ENCODE measurements around the gene KRTAP10-2.
"Not testable (repeated sequence)": the region's sequence is repeated elsewhere in the genome, so short reads cannot be mapped to it uniquely, and the experiment has no call there.

KRTAP10-2 gene

DNA sequence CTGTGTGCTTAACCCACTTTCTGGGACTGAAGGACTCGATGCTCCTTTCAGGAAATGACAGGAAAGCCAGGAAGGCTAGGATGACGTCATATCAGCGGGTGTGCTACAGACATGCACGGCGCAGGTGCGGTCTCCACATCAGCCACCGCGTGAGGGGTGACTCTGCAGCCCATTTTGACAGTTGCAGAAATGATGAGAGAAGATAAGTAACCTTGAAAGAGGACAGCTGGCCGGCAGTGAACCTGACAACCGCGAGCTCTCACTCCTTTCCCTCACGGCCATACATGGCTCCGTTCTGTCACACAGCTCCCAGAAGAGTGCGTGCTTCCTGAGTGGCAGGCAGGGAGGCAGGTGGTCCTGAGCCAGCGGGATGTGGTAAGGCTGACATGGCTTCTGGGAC is 30.8 kb upstream of the KRTAP10-2 start:
- DNase-seq: no peak

- DNase-seq: no peak
Observed at GRCh38 chr21:44581158-44581557, 29.9 kb upstream of the KRTAP10-2 start.

GRCh38 chr21:44580231-44580821 is 29.0 kb upstream of the KRTAP10-2 start, which contains the start of gene KRTAP10-5:
KRTAP10-5 (minus strand) TSS chr21:44580604; CDS start chr21:44580578, 26 bp downstream.
- not testable (repeated sequence) for DNase-seq

DNA sequence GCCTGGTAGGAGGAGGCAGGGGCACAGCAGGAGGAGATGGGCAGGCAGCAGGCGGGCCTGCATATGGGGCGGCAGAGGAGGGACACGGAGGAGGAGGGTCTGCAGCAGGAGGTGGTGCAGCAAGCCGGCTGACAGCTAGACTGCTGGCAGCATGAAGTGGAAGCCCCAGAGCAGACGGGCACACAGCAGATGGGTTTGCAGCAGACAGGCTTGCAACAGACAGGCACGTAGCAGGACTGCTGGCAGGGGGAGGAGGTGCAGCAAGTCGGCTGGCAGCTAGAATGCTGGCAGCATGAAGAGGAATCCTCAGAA is 28.5 kb upstream of the KRTAP10-2 start:
- no peak for DNase-seq

GRCh38 chr21:44579056-44579832 is 27.9 kb upstream of the KRTAP10-2 start:
- no peak for DNase-seq

- no peak for DNase-seq
Observed at GRCh38 chr21:44578371-44579055, 27.2 kb upstream of the KRTAP10-2 start.

DNA sequence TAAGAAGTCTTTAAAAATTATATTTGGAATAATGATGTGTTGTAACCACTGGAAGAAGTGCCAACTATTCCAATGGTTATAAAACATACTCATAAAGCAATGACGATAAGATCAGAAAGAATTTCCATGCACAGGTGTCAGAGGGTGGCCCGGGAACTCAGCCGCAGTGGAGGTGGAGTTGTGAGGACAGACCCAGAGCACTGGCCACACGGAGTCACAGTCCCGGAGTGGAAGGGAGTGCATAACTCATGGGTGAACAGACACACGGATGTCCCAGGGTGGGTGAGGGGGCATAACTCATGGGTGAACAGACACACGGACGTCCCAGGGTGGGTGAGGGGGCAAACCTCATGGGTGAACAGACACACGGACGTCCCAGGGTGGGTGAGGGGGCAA is 24.7 kb upstream of the KRTAP10-2 start:
- no peak for DNase-seq

DNA sequence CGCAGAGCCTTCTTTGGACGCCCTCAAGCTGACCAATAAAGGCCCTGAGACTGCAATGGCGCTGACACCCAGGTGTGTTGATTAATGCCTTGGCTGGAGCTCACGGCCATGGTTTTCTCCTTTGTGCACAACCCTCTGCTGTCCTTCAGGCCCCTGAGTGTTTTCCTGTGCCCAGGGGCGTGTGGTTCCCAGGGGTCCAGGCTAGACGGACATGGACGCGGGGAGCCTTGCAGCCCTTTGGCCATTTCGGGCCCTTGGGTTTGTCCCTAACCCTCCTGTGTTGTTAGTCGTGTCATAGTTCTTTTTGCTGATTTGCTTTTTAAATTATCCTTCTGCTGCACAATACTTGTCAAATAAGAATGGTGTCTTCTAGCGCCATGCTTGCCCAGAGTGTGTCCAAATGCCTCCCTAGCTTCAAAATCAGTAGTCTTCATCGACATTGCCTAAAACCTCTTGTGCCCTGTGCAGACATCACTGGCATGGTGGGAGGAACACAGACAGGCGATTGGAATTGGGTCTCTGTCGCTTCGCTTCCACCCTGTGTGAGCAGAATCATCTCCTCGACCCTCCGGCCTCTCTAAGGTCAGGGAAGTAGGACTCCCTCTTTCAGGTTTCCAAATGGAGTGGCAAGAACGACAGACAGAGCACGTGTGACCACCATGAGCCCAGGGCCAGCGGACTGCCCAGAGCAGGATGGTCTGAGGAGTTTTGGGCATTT is 24.2 kb upstream of the KRTAP10-2 start:
- DNase-seq: no peak

DNA sequence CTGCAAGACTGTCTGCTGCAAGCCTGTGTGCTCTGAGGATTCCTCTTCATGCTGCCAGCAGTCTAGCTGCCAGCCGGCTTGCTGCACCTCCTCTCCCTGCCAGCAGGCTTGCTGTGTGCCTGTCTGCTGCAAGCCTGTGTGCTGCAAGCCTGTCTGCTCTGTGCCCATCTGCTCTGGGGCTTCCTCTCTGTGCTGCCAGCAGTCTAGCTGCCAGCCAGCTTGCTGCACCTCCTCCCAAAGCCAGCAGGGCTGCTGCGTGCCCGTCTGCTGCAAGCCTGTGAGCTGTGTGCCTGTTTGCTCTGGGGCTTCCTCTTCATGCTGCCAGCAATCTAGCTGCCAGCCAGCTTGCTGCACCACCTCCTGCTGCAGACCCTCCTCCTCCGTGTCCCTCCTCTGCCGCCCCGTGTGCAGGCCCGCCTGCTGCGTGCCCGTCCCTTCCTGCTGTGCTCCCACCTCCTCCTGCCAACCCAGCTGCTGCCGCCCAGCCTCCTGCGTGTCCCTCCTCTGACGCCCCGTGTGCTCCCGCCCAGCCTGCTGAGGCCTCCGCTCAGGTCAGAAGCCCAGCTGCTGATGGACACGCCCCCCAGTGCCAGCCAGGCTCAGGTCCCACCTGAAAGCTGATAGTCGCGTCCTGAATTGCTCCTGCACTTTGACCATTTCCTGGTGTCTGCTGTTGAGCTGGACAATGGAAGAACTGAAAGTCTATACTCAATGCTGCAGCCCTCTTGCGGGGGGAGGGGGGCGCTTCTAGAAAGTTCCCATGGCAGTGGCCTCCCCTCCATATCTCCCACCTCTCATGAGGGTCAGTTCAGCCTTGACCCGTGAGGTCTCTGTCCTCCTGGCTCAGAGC is 23.4 kb upstream of the KRTAP10-2 start:
- no peak for DNase-seq

- not testable (repeated sequence) for DNase-seq
Observed at GRCh38 chr21:44573630-44574456, 22.5 kb upstream of the KRTAP10-2 start, which contains the start of gene KRTAP10-4. KRTAP10-4 (plus strand) TSS chr21:44573729; CDS start chr21:44573759, 30 bp downstream.

DNA sequence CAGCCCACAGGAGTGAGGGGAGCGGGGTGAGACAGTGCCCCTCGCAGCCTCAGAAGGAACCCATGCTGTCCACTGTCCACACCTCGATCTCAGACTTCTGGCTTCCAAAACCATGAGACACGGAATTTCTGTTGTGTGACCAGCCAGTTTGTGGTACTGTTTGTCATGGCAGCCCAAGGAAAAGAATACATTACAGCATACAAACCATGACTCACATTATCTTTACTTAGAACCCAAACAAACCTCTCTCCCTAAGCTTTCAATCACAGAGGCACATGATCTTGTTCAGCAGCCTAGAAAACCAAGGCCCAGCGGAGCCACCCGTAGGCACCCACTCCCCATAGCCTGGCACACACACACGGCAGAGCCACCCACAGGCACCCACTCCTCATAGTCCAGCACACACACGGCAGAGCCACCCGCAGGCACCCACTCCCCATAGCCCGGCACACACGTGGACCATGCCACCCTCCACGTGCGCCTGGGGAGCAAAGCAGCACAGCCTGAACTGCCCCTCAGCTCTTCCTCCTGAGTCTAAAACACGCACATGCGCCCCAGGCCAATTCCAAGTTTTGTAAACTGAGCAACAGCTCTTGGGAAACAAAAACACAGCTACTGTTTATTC is 21.8 kb upstream of the KRTAP10-2 start:
- DNase-seq: no peak

DNA sequence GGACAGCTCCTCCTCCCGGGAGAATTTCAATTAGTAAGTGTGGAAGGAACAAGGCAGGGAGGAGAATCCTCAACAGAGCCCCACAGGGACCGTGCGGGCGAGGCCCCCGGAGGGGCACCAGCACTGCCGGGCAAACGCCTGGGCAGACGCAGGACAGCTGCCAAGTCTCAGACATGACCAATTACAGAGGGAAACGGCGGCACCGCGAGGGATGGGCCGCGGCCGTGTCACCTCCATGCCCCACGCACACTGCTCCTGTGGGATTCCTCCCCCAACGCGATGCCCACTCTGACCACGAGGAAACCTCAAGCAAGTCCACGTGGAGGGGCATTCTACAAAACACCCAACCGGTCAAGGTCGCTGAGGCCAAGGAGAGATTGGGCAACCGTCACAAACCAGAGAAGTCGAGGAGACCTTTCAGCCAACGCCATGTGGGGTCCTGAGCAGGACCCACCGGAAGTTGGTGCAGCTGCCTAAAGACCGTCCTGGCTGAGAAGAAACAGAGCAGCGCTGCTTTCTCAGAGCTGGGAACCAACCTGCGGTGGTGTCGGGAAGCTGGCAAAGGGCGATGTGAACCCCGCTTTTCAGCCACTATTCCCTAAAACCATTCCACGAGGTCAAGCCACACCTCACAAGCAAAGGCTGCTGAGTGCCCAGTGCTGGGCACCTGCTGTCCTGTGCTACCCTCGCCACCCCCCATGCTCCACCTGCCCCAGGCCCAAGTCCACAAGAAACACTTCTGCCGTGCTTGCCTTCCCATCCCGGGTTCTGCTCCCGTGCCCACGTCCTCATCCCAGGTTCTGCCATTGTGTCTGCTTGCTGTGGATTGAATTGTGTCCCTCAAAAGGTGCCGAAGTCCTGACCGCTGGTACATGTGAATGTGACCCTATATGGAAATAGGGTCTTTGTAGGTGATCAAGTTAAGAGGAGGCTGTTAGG is 20.8 kb upstream of the KRTAP10-2 start:
- no peak for DNase-seq

DNA sequence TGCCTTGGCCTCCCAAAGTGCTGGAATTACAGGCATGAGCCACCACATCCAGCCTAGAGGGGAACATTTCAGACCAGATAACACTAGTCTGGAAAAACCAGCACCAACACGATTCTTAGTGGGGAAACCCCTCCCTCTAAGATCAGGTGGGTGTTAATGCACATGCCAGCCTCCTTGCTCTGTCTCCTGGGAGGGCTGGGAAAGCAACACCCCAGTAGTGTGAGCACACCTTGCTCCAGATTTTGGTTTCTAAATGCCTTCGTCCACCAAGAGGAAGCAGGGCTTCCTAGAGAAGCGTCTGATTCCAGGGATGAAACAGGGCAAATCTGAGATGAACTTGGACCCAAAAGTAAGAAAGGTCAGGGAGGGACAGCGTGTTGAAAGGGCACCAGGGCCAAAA is 20.0 kb upstream of the KRTAP10-2 start:
- DNase-seq: no peak

GRCh38 chr21:44569861-44570517 is 18.7 kb upstream of the KRTAP10-2 start:
- DNase-seq: no peak

DNA sequence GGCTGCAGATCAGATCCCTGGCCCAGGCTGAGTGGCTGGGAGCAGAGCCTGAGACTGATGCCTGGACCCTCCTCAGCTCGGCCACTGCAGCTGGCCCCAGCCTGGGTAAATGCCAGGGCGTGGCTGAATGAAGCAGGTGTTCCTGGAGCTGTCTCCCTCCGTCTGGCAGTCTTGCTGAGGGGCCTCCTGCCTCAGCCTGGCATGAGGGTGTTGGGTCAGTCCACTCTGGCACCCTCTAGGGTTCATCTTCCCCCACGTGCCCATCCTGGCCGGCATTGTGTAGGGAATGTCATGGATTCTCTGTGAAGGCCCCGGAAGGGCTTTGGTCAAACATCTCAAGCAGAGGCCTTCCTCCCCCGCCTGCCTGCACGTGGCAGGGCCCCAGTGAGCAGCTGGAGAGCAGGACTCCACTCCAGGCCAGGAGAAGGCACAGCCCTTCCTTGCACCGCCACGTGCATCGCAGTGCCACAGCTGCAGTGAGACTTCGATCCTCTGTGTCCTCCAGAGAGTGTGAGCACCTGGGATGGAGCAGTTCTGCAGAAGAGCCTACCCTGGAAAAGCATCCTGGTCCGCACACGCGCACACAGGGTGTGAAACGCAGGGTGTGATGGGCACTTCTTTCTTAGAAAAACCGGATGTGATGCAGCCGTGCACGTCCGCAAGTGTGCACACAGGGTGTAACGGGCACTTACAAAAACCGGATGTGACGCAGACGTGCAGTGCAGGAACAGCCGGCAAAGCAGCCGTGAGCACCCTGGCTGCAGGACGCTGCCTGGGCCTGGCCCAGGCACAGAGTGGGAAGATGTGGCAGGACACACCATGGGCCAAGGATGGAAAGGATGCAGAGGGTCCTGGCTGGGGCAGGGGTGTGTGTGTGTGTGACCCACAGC is 17.6 kb upstream of the KRTAP10-2 start:
- DNase-seq: no peak

DNA sequence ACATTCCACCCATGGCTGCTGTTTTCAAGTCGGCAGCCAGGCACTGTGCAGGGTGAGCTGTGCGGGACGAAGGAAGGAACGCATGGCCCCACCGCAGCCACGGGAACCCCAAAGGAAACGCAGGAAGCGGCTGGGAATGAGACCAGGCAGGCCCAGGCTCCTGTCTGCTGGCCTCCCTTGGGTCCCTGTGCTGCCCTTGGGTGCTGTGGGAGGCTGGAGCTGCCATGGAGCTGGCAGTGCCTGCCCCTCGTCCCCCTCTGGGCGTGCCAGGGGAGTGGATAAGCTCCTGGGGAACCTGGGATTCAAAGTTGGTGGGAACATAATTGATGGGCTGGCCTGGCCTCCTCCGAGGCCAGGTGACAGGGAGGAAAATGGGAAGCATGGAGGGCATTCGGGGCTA is 17.0 kb upstream of the KRTAP10-2 start:
- DNase-seq: no peak

- no peak for DNase-seq
Observed at GRCh38 chr21:44567481-44568171, 16.3 kb upstream of the KRTAP10-2 start.

DNA sequence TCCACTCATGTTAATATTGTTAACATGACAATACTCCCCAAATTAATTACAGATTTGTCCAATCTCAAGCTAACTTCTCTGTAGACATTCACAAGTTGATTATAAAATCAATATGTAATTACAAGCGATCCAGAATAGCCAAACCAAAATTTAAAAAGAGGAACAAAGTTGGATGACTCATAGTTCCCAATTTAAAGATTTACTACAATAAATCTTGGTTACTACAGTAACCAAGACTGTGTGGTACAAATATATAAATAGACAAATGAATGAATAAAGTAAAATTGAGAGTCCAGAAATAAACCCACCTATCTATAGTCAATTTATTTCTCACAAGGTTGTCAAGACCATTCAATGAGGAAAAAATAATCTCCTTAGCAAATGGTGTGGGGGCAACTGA is 15.1 kb upstream of the KRTAP10-2 start:
- no peak for DNase-seq
